MCF 10A (cell line): ENCODE results near the gene CCNJL. TPM values are rescaled to one million over a fixed set of nuclear protein-coding genes. Genes with fewer than 3 reads are reported as not detected.

ENCODE experiments used
- BruUV-seq: library from RNA; stranded (reverse); fragments of 400-500 nt; replicated peaks from 2 replicates; lab custom pipeline; 2021; lab: Mats Ljungman, UMichigan
- CTCF ChIA-PET: fragments of 300-600 bp; sonication (Branson Sonifier 250); formaldehyde crosslinking; extraction: SDS; loops from one replicate; lab custom pipeline; 2021; ENCODE audit warnings: antibody characterized with exemption, inconsistent platforms; lab: Yijun Ruan, JAX
- POLR2A ChIA-PET: fragments of 300-600, 350-650 bp; sonication (Branson Sonifier 250); formaldehyde crosslinking; extraction: SDS; loops from one replicate; lab custom pipeline; 2020; ENCODE audit warnings: antibody characterized with exemption, inconsistent platforms; lab: Yijun Ruan, JAX
- DNase-seq: peaks from one replicate; pipeline ENCODE4 v3.0.0-alpha.2; 2018; ENCODE audit not compliant: unreplicated experiment
- H3K27ac Mint-ChIP-seq: one replicate; pipeline ENCODE4 v1.8.0; 2022; ENCODE audit warnings: mild to moderate bottlenecking, low read depth, mixed read lengths; ENCODE audit not compliant: unreplicated experiment
- H3K27me3 Mint-ChIP-seq: one replicate; pipeline ENCODE4 v1.8.0; 2022; ENCODE audit warnings: mixed read lengths; ENCODE audit not compliant: insufficient read depth, unreplicated experiment
- H3K36me3 Mint-ChIP-seq: one replicate; pipeline ENCODE4 v1.8.0; 2022; ENCODE audit warnings: mild to moderate bottlenecking, moderate library complexity, mixed read lengths; ENCODE audit not compliant: insufficient read depth, unreplicated experiment
- H3K4me1 Mint-ChIP-seq: one replicate; pipeline ENCODE4 v1.8.0; 2022; ENCODE audit warnings: mixed read lengths; ENCODE audit not compliant: insufficient read depth, unreplicated experiment
- H3K4me3 Mint-ChIP-seq: one replicate; pipeline ENCODE4 v1.8.0; 2022; ENCODE audit warnings: mild to moderate bottlenecking, moderate library complexity, mixed read lengths; ENCODE audit not compliant: unreplicated experiment
- H3K9me3 Mint-ChIP-seq: one replicate; pipeline ENCODE4 v1.8.0; 2022; ENCODE audit warnings: mixed read lengths; ENCODE audit not compliant: unreplicated experiment
- intact Hi-C: fragments of 100-400 bp; cut with micrococcal nuclease; formaldehyde crosslinking; loops from 2 replicates; pipeline ENCODE4 v1.14.1; 2022
- total RNA-seq: library from RNA; stranded (reverse); gene quantifications from 2 replicates; pipeline ENCODE4 v1.2.3, GENCODE V29; 2022
- TF ChIP-seq, protein P1 (sequence below): fragments of 200-600 bp; IDR thresholded peaks from one replicate; pipeline ENCODE4 v1.8.0; 2022; ENCODE audit warnings: antibody characterized with exemption, mild to moderate bottlenecking; ENCODE audit not compliant: unreplicated experiment

The CCNJL gene
- total RNA-seq, 1 experiment from 2014 or later, result 3.6 TPM

GRCh38 chr5:160207061-160207460, 105.3 kb downstream of the CCNJL start:
- Mint-ChIP-seq H3K27ac (no peak overlapping the region), H3K36me3 (no peaks in the 10 kb centered on the region), H3K9me3 (no peaks in the 10 kb centered on the region), H3K4me1 (peaks cover 5% of the 10 kb centered on the region), H3K4me3 (no peak overlapping the region), H3K27me3 (no peaks in the 10 kb centered on the region)
- no peak for DNase-seq
- ChIA-PET POLR2A (no interaction called here), CTCF (interaction anchor here (0.6 to 1.4 kb wide), 3 partner anchors 11 to 471 kb away, joined by 3 to 5 read pairs (median 3); no protein-coding TSS in a partner anchor)
- TF ChIP-seq, protein P1, sequence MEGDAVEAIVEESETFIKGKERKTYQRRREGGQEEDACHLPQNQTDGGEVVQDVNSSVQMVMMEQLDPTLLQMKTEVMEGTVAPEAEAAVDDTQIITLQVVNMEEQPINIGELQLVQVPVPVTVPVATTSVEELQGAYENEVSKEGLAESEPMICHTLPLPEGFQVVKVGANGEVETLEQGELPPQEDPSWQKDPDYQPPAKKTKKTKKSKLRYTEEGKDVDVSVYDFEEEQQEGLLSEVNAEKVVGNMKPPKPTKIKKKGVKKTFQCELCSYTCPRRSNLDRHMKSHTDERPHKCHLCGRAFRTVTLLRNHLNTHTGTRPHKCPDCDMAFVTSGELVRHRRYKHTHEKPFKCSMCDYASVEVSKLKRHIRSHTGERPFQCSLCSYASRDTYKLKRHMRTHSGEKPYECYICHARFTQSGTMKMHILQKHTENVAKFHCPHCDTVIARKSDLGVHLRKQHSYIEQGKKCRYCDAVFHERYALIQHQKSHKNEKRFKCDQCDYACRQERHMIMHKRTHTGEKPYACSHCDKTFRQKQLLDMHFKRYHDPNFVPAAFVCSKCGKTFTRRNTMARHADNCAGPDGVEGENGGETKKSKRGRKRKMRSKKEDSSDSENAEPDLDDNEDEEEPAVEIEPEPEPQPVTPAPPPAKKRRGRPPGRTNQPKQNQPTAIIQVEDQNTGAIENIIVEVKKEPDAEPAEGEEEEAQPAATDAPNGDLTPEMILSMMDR, result no peak
- BruUV-seq, result no TSS peak
- intact Hi-C loops, result no loop called here

Other genes starting within 250 kb of the CCNJL start
- gene PWWP2A, start 193.1 kb downstream of the CCNJL start, total RNA-seq, result 20.6 and 21.3 TPM in 2 replicates
- not detected in 2 replicates for gene FABP6, start 83.1 kb downstream of the CCNJL start, total RNA-seq
- gene C1QTNF2, start 58.1 kb upstream of the CCNJL start, total RNA-seq, result not detected in 2 replicates
- gene FAM200C, start 87.5 kb upstream of the CCNJL start, total RNA-seq, result 2.2 and 3.7 TPM in 2 replicates
- gene SLU7, start 106.5 kb upstream of the CCNJL start, total RNA-seq, result 64.6 and 85.6 TPM in 2 replicates
- 87.0 and 119 TPM in 2 replicates for gene PTTG1, start 109.3 kb upstream of the CCNJL start, total RNA-seq